ENCODE results near the gene ATP11A. TPM values are rescaled to one million over a fixed set of nuclear protein-coding genes. Genes with fewer than 3 reads are reported as not detected.
A peak's percentile ranks its signal among the peaks of the same experiment; 100 is the strongest.

Gene ATP11A
- total RNA-seq, 1 experiment from 2014 or later: 65.3 TPM

- Histone ChIP-seq H3K9ac (ENCODE audit: extremely low read depth, insufficient read length, low read length) (no peak overlapping the region), H4K20me1 (ENCODE audit: control insufficient read depth, insufficient read depth, insufficient read length) (no peaks in the 10 kb centered on the region), H4K8ac (replicated peaks; ENCODE audit: insufficient read length, low read depth, low read length) (no peak overlapping the region), H3K9me3 (ENCODE audit: control insufficient read depth, low read depth, low read length) (no peaks in the 10 kb centered on the region), H2BK20ac (ENCODE audit: low read depth, low read length, poor library complexity, severe bottlenecking) (no peak overlapping the region), H2AK5ac (ENCODE audit: insufficient read length, low read length) (no peak overlapping the region), H3K4me1 (ENCODE audit: insufficient read depth, low read length) (peaks cover 12% of the 10 kb centered on the region; the same call in 1 of the 2 replicates), H2BK15ac (ENCODE audit: low read depth, low read length) (no peak overlapping the region), H3K56ac (ENCODE audit: insufficient read length, low read depth, low read length) (no peak overlapping the region), H3T11ph (ENCODE audit: low read length) (no peak overlapping the region), H2BK12ac (ENCODE audit: insufficient read length, low read depth, low read length) (no peak overlapping the region), H3K27ac (ENCODE audit: insufficient read length, low read depth, low read length) (no peak overlapping the region), H3K14ac (ENCODE audit: insufficient read depth, low read length) (no peak overlapping the region), H3K79me2 (ENCODE audit: insufficient read depth, low read length) (peaks cover 7% of the 10 kb centered on the region; the same call in 1 of the 2 replicates), H2AFZ (ENCODE audit: low read length) (no peak overlapping the region), H4K91ac (ENCODE audit: insufficient read length, low read depth, low read length) (no peak overlapping the region), H2BK120ac (ENCODE audit: low read depth, low read length, poor library complexity, severe bottlenecking) (no peak overlapping the region), H3K4me2 (ENCODE audit: insufficient read depth, insufficient read length, low read length) (no peak overlapping the region), H3K23ac (ENCODE audit: insufficient read length, low read depth, low read length) (no peak overlapping the region), H2BK5ac (ENCODE audit: insufficient read length, low read length) (no peak overlapping the region), H3K18ac (ENCODE audit: insufficient read length, low read depth, low read length) (no peak overlapping the region), H4K5ac (ENCODE audit: insufficient read length, low read depth, low read length) (no peak overlapping the region), H3K4ac (ENCODE audit: low read depth, low read length) (no peak overlapping the region), H3K23me2 (ENCODE audit: insufficient read length, low read depth, low read length, poor library complexity, severe bottlenecking) (no peaks in the 10 kb centered on the region), H3K27me3 (ENCODE audit: insufficient read depth, low read length) (no peaks in the 10 kb centered on the region), H3K79me1 (ENCODE audit: insufficient read depth, low read depth, low read length, poor library complexity, severe bottlenecking) (no peaks in the 10 kb centered on the region)
- Mint-ChIP-seq H3K27me3 (ENCODE audit: low read depth) (peaks cover 1% of the 10 kb centered on the region; the same call in 1 of the 2 replicates), H3K27ac (peak overlapping the region in 1 of 3 experiments; percentile 59; a peak in 1 of 7 replicates), H3K36me3 (ENCODE audit: insufficient read depth in 1 of 3, low read depth in 3 of 3) (peaks cover 8 to 53% (median 25%) of the 10 kb centered on the region in 3 experiments), H3K4me1 (peaks cover 69 to 71% of the 10 kb centered on the region in 2 experiments), H3K9me3 (peaks cover 11 to 31% of the 10 kb centered on the region in 2 experiments), H3K4me3 (no peak overlapping the region; a peak in 1 of 5 replicates)
- WGBS (ENCODE audit: extremely low coverage, insufficient read length, low lambda C conversion rate): no CpG with 5 or more reads among the region's 9 CpGs
- TF ChIP-seq CTCF (conservative IDR thresholded peaks at IDR 0.05): no peak
- DNase-seq: no peak
Measured at GRCh38 chr13:112718318-112718717, 28.5 kb downstream of the ATP11A start.

Measured in H9 (cell line).